Adipocyte (in vitro differentiated cells): ENCODE measurements around the gene KLHDC4.

Source experiments
- DNase-seq: peaks from one replicate; pipeline ENCODE4 v3.0.0-alpha.2; 2015; ENCODE audit warnings: low read depth
- H3K27me3 ChIP-seq: replicated peaks from 2 replicates; pipeline ENCODE4 v1.7.0; 2013; ENCODE audit warnings: mild to moderate bottlenecking, low read length, moderate library complexity; ENCODE audit not compliant: control insufficient read depth, insufficient read depth
- H3K36me3 ChIP-seq: 2 replicates; pipeline ENCODE4 v1.7.0; 2013; ENCODE audit warnings: low read length, mild to moderate bottlenecking, moderate library complexity; ENCODE audit not compliant: control insufficient read depth, insufficient read depth, severe bottlenecking
- H3K4me1 ChIP-seq: 2 replicates; pipeline ENCODE4 v1.7.0; 2013; ENCODE audit warnings: mild to moderate bottlenecking, low read length, moderate library complexity; ENCODE audit not compliant: control insufficient read depth, insufficient read depth
- H3K4me3 ChIP-seq: 2 replicates; pipeline ENCODE4 v1.7.0; 2013; ENCODE audit warnings: mild to moderate bottlenecking, low read length, moderate library complexity
- H3K9ac ChIP-seq: 2 replicates; pipeline ENCODE4 v1.7.0; 2013; ENCODE audit warnings: mild to moderate bottlenecking, low read length, moderate library complexity
- H3K9me3 ChIP-seq: 2 replicates; pipeline ENCODE4 v1.7.0; 2013; ENCODE audit warnings: mild to moderate bottlenecking, low read length, moderate library complexity; ENCODE audit not compliant: control insufficient read depth

KLHDC4 gene

GRCh38 chr16:87679593-87680271, 86.1 kb downstream of the KLHDC4 start:
- peaks cover 9% of the 10 kb centered on the region for H3K4me1 ChIP-seq
- no peak overlapping the region for H3K9ac ChIP-seq
- DNase-seq, result no peak
- peaks cover 23% of the 10 kb centered on the region for H3K27me3 ChIP-seq
- H3K36me3 ChIP-seq, result no peaks in the 10 kb centered on the region
- H3K4me3 ChIP-seq, result no peak overlapping the region
- H3K9me3 ChIP-seq, result no peaks in the 10 kb centered on the region

GRCh38 chr16:87678618-87679017, 87.2 kb downstream of the KLHDC4 start:
- Histone ChIP-seq H3K4me1 (peaks cover 9% of the 10 kb centered on the region), H3K4me3 (no peak overlapping the region), H3K27me3 (peaks cover 23% of the 10 kb centered on the region), H3K9ac (no peak overlapping the region), H3K9me3 (no peaks in the 10 kb centered on the region), H3K36me3 (no peaks in the 10 kb centered on the region)
- no peak for DNase-seq

DNA sequence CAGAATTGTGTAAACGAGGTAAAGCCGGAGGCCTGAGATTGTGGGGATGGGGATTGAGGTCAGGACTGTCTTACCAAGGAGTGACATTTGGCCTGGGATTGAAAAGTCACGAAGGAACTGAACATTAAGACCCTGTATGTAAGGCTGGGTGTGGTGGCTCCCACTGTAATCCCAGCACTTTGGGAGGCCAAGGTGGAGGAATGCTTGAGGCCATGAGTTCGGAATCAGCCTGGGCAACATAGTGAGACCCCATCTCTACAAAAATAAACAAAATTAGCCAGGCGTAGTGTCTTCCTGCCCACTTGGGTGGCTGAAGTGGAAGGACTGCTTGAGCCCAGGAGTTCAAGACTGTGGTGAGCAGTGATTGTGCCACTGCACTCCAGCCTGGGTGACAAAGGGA, 88.0 kb downstream of the KLHDC4 start:
- H3K9me3 ChIP-seq, result no peaks in the 10 kb centered on the region
- H3K4me1 ChIP-seq, result peaks cover 9% of the 10 kb centered on the region
- no peak overlapping the region for H3K9ac ChIP-seq
- H3K36me3 ChIP-seq, result no peaks in the 10 kb centered on the region
- no peak overlapping the region for H3K4me3 ChIP-seq
- no peak for DNase-seq
- peaks cover 23% of the 10 kb centered on the region for H3K27me3 ChIP-seq

- no peak for DNase-seq
- H3K4me1 ChIP-seq, result no peaks in the 10 kb centered on the region
- no peak overlapping the region for H3K9ac ChIP-seq
- H3K4me3 ChIP-seq, result no peak overlapping the region
- H3K27me3 ChIP-seq, result peaks cover 27% of the 10 kb centered on the region
- H3K9me3 ChIP-seq, result no peaks in the 10 kb centered on the region
- H3K36me3 ChIP-seq, result no peaks in the 10 kb centered on the region
These were observed 90.6 kb downstream of the KLHDC4 start for GRCh38 chr16:87675111-87675719.

- DNase-seq, result no peak
- Histone ChIP-seq H3K9me3 (no peaks in the 10 kb centered on the region), H3K27me3 (peaks cover 27% of the 10 kb centered on the region), H3K9ac (no peak overlapping the region), H3K4me1 (no peaks in the 10 kb centered on the region), H3K36me3 (no peaks in the 10 kb centered on the region), H3K4me3 (no peak overlapping the region)
These were observed 91.4 kb downstream of the KLHDC4 start for GRCh38 chr16:87674419-87674818.

GRCh38 chr16:87671715-87672270, 94.0 kb downstream of the KLHDC4 start:
- Histone ChIP-seq H3K4me1 (no peaks in the 10 kb centered on the region), H3K9me3 (no peaks in the 10 kb centered on the region), H3K27me3 (peaks cover 43% of the 10 kb centered on the region), H3K36me3 (no peaks in the 10 kb centered on the region), H3K9ac (no peak overlapping the region), H3K4me3 (no peak overlapping the region)
- no peak for DNase-seq

- H3K9ac ChIP-seq, result no peak overlapping the region
- no peak overlapping the region for H3K4me3 ChIP-seq
- no peaks in the 10 kb centered on the region for H3K9me3 ChIP-seq
- H3K27me3 ChIP-seq, result peaks cover 45% of the 10 kb centered on the region
- DNase-seq, result no peak
- no peaks in the 10 kb centered on the region for H3K4me1 ChIP-seq
- H3K36me3 ChIP-seq, result no peaks in the 10 kb centered on the region
These were observed 94.6 kb downstream of the KLHDC4 start for GRCh38 chr16:87671221-87671620.

DNA sequence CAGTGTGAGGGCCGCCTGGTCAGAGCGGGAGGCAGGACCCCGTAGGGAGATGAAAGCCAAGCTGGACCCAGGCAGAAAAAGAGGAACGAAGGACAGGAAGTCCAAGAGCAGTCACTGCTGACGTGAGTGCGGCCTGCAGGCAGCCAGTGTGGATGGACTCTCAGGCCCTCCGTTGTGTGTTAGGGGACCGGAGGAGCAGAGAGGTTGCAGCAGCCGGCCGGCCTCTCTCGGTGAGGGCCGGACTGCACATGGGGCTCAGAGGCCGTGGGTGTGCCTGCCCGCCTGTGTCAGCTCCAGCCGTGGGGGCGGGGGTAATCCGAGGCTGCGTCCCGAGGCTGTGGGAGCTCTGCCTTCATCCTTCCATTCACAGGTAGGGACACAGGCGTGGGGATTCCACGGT, 96.1 kb downstream of the KLHDC4 start:
- Histone ChIP-seq H3K27me3 (peaks cover 51% of the 10 kb centered on the region), H3K9ac (no peak overlapping the region), H3K9me3 (no peaks in the 10 kb centered on the region), H3K36me3 (no peaks in the 10 kb centered on the region), H3K4me3 (no peak overlapping the region), H3K4me1 (no peaks in the 10 kb centered on the region)
- DNase-seq, result no peak

- Histone ChIP-seq H3K36me3 (no peaks in the 10 kb centered on the region), H3K4me1 (no peaks in the 10 kb centered on the region), H3K4me3 (no peak overlapping the region), H3K27me3 (peaks cover 59% of the 10 kb centered on the region), H3K9me3 (no peaks in the 10 kb centered on the region), H3K9ac (no peak overlapping the region)
- DNase-seq, result no peak
These were observed 97.8 kb downstream of the KLHDC4 start for GRCh38 chr16:87667946-87668345.

DNA sequence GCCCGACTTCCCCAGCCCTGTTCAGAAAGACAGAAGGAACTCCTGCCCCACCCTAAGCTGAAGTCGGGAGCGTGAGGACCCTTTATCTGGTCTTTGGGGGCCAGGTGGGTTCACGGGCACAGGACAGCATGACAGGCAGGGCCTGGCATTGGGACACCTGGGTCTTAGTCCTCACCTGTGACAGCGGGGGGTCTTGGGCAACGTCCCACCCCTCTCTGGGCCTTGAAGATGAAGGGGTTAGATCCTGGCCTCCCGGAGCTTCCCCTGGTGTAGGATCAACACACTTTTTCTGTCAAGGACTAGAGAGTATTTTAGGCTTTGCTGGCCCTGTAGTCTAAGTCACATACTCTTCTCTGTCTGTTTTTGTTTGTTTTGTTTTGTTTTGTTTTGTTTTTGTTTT, 98.3 kb downstream of the KLHDC4 start:
- H3K4me1 ChIP-seq, result no peaks in the 10 kb centered on the region
- no peaks in the 10 kb centered on the region for H3K36me3 ChIP-seq
- no peak overlapping the region for H3K9ac ChIP-seq
- no peak for DNase-seq
- no peak overlapping the region for H3K4me3 ChIP-seq
- no peaks in the 10 kb centered on the region for H3K9me3 ChIP-seq
- peaks cover 64% of the 10 kb centered on the region for H3K27me3 ChIP-seq

DNA sequence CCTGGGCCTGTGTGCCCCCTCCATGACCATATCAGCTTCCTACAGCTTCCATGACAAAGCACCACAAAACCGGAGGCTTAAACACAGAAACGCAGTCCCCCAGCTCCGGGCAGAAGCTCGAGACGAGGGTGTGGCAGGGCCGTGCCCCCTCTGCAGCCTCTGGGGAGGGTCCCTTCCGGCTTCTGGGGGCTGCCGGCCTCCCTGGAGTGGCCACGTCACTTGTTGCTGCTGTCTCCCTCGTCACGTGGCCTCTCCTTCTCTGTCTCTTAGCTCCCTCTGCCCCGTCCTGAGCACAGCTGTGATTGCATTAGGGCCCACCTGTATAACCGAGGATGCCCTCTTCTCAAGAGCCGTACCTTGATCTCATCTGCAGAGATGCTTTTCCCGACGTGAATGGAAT, 98.9 kb downstream of the KLHDC4 start:
- peaks cover 69% of the 10 kb centered on the region for H3K27me3 ChIP-seq
- H3K9ac ChIP-seq, result no peak overlapping the region
- DNase-seq, result no peak
- H3K4me3 ChIP-seq, result no peak overlapping the region
- no peaks in the 10 kb centered on the region for H3K36me3 ChIP-seq
- H3K9me3 ChIP-seq, result no peaks in the 10 kb centered on the region
- H3K4me1 ChIP-seq, result no peaks in the 10 kb centered on the region
